Hematopoietic multipotent progenitor cell (in vitro differentiated cells): ENCODE data around the gene S100A8. TPM values are rescaled to one million over a fixed set of nuclear protein-coding genes. Genes with fewer than 3 reads are reported as not detected.
"Not testable (repeated sequence)": the region's sequence is repeated elsewhere in the genome, so short reads cannot be mapped to it uniquely, and the experiment has no call there.

Experiments used
- DNase-seq, 3 donors: peaks; one replicate each; pipeline ENCODE4 v3.0.0-alpha.2; 2011 to 2015; ENCODE audit warnings: low read depth in 2 of 3, low spot score in 2 of 3
- total RNA-seq: library from RNA; depleted of rRNA; stranded (reverse); fragments of >200 nt; gene quantifications from one replicate; pipeline ENCODE4 v1.2.3, GENCODE V29; 2012

Gene S100A8
- total RNA-seq = 12.1 TPM

DNA sequence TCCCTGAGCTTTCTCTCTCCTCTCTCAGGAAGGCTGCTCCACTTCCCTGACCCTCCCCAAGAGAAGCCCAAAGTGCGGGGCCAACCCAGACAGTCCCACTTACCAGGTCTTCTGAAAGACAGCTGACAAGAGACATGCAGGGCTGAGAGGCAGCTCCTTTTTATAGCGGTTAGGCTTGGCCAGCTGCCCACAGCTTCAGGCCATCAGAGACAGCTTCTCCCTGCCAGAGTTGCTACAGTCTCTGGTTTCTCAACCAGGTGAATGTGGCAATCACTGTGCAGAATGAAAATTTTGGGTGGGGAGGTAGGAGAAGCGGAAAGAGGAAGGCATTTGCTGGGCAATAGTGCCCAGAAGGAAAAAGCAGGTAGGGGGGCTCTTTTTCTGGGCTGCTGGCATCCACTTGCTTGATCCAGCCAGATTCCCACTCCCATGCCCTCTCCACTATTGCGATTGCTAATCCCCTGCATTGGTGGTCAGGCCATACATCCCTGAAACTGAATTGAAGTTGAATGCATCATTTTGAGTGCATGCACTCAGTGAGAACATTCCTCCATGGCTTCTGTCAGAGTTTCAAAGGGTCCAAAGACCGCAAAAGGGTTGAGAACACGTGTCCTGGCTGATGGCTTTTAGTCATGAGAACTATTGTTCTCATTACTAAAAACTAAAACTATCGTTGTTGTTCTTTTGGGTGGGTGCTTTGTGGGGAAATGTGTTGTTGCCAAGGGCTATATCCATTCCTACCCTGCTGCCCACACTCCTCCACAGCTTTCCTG, at the start of gene S100A8:
TSS of gene S100A8 (minus strand) at position 136 of the 773 bp plus-strand sequence. CDS start 538 bp downstream, outside the sequence.
- peak in 1 of 3 donors; percentile 31 for DNase-seq

GRCh38 chr1:153439273-153439672, 48.4 kb upstream of the S100A8 start:
- no peak for DNase-seq

DNA sequence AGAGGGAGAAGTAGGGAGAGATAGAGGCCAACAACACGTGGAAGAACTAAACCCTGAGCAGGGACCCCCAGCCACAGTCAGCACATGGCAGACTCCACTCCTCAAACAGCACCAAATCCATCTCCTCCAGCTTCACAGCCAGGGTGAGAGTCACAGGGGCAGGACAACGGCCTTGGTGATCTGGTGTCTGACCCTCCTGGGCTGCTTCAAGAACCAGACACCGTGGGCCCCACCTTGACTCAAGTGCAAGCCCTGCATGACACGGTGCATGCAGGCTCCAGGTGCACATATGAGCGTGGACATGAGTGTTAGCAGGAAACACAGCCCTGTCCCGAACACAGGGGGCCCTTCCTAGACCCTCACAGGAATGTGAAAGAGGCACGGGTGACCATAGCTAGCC, 47.7 kb upstream of the S100A8 start:
- no peak for DNase-seq

DNA sequence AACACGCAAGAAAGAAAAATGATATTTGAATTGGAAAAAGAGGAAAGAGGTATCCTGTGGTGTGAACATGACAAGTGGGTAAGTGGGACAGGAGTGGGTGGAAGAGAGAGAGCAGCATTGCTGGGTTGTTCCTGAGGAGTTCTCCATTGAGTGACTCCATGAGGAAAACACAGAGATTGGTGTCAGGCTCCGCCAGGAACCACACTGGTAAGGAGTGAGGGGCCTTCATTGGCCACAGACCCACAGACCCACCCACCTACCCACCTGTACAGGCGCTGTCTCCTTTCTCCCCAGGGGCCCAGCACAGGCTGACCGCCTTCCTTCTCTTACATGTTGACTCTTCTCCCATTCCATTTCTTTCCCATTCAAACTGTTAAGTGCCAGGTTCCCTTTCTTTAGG, 46.4 kb upstream of the S100A8 start:
- no peak for DNase-seq

DNA sequence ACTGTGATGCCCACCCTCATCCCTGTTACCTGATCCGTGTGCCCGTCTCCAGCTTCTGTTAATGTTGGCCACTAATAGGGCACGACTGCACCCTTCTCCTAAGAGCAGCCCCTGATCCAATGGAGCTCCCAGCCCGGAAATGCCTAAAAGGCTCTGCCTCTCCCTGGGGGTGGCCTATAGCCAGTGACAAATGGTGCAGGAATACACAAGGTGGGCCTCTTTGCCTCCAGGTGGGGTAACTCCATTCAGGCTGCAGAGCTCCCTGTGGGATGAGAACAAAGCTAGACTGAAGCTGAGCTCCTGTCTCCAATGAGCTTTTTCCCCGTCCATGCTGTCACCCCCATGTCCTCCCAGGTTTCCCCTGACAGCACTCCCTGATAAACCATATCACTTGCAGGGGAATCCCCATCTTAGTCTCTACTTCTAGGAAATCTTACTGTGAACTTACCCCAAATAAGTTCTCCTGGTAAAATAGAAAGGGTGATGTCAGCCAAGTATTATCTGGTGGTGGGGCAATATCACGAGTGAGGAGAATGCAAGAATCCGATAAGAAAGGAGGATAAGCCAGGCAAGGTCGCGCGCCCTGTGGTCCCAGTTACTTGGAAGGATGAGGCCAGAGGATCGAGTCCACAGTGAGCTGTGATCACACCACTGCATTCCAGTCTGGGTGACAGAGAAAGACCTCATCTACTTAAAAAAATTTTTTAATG, 44.0 kb upstream of the S100A8 start:
- no peak for DNase-seq

DNA sequence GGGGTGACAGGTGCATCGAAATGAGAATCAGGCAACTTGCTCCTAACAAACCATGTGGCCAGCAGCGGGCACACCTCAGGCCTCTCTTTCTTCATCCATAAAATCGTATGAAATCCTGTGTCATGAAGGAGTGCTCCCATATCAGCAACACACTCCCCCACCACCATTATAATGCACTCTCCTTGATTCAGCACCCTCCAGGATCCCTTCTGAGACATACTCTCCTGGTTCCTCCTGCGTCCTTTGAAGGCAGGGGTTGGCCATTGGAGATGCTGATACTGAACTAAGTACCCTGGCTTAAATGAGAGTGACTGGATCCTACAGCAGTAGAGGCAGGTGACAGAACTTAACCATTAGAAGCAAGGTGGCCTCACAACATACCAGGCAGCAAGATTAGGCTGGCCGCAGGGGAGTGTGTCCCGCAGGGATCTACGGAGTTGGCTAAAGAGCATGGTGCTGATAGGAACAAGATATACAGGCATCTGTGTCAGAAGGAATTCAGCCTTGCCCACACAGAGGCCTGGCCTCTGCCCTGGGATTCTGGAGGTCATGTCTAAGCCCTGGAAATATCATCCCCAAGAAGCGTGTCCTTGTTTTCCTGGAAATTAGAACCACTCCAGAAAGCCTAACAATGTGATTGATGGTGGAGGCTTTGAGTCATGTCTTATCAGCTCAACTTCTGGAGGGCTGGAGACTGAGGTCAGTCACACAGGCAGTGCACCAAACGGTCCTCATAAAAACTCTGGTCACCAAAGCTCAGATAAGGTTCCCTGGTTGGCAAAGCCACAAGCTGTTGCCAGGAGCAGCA, 42.2 kb upstream of the S100A8 start:
- DNase-seq = no peak

DNA sequence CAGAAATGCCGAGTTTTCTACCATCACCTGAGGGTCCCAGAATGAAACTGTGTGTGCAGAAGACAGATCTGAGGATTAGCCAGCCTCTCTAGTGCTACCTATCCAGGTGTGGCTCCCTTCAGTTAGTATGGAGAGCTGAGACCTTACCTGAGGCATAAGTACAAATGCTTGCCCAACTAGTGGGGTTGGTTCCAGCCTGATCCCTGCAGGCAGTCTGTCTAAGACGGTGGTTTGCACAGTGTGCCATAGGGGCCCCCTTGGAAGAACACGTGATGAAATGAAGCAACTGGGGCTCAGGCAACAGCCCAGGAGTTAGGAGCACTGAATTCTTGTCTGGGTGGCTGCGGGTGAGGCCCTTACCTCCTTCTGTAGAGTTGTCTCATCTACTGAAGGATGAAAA, 41.1 kb upstream of the S100A8 start:
- no peak for DNase-seq

- no peak for DNase-seq
These were observed 40.6 kb upstream of the S100A8 start for GRCh38 chr1:153431427-153431826.

DNA sequence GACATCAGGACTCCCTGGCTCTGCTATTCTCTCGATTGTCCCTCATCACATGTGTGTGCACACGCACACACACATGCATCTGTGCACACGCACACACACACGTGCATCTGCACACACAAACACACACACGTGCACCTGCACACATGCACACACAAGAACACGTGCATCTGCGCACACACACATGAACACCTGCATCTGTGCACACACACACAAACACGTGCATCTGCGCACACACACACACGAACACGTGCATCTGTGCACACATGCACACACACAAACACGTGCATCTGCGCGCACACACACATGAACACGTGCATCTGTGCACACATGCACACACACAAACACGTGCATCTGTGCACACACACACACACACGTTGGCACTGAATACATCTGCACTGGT, 40.1 kb upstream of the S100A8 start:
- no peak for DNase-seq

- no peak for DNase-seq
These were observed 39.7 kb upstream of the S100A8 start for GRCh38 chr1:153430561-153430960.

DNA sequence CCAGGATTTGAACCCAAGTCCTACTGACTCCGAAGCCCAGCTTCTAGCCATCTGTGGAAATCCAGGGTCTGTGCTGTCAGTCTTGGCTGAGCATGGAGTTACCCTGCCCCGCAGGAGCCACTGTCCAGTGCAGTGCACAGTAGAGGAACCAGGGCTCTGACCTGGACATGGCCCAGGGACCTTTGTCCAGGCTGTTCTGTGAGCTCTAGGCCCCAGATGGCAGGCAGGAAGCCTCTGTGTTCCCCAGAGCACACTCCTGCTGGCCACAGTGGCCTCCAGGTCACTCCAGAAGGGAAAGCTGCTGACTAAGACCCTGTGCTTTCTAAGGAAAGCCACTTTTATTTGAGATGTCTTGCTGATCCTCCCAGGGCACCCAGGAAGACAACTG, 39.3 kb upstream of the S100A8 start:
- no peak for DNase-seq

DNA sequence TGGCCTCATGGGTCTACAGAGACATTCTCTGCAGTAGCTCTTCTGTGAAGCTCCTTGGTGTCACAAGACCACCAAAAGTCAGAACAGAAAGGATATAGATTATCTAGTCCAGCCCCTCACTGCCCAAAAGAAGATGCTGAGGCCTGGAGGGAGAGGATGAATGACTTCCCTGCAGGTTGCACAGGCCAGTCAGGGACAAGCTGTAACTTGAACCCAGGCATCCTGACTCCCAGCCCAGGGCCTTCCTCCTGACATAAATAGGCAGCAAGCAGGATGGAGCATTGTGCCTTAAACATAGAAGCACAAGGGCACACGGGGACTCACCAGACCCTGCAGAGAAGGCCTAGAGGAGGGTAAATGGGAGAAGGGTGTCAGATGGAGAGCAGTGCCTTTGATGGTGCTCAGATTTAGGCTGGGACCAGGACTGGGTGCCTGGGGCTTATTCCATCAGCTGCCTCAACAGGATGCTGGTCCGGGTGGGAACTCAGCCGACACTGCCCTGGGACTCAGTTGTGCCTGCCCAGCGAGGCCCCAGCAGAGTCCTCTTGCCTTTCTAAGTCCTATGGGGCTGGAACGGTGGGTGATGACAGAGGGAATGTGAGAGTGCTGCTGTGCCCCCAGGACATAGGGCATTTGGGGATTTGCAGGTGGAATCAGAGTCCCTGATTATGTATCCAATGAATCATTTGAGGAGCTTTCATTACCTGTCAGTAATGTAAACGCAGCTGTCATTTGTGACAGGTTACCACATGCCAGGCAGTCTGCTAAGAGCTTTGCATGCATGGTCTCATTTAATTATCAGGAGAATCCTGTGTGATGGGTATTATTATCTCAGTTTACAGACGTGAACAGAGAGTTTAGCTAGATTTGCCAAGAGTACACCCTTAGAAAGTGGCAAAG, 38.6 kb upstream of the S100A8 start:
- DNase-seq = no peak

DNA sequence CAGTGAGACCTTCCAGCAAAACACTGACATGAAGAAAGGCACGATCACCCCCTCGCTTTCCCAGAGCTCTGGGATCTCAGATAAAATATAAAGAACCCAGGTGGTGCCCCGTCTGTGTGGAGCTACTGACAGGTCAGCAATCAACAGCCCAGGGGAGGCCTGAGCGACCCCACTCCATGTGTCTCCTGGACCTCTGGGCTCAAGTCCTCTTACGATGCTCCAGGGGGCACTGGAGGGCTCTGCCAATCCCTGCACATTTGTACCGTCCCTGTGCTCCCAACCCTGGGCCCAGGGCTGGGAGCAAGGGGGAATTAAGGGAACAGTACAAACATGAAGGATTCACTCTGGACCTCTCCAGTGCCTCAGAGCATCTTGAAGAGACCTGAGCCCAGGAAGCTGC, 37.9 kb upstream of the S100A8 start:
- no peak for DNase-seq

DNA sequence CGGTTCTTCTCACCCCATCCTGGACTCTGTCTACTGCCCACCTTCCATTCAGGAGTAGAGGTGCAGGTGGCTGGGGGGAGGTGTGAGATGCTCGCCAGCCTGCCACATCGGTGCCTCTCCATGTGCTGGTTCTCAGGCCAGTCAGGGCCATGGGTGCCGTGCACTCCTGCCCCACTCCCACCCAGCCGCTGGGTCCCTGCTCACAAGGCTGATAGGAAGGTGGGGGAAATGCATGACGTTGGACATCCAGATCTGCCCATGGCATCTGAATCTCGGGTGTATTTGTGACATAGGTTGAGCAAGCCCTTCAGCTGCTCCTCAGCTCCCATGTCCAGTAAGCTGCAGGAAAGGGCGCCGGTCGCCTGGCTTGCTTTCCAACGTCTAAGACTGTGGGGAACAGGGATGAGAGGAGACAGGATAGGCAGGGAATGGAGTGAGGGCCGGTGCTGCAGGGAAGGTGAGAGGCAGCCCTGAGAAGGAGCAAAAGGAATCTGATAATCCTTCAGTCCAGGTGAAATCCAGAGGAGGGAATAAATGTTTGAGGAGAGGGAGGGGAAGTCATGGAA, 37.3 kb upstream of the S100A8 start:
- DNase-seq = no peak

GRCh38 chr1:153426809-153427208, 35.9 kb upstream of the S100A8 start:
- no peak for DNase-seq

DNA sequence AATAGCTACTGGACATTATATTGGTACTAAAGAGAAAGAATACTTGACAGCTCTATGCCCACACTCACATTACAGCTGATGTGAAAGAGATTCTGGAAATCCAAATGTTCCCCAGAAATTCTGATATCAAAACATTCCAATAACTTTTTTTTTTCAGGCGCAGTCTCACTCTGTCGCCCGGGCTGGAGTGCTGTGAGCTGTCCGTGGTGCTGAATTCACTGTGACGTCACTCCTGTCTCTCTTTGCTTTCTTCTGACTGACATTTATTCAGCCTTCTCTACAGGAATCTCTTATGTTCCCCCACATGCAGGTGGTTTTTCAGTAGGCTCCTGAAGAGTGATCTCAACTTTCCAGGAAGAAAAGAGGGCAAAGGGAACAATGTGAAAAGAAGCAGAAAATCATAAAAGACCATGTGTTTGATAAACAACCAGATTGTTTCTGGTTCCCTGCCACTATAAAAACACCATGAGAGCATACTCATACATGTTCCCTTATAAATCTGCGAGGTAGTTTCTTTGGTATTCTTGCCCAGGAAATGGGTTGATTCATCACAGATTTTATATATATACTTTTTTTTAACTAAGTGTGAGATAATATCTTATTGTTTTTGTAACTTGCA, 31.7 kb upstream of the S100A8 start:
- DNase-seq = peak; percentile 36 to 76 (median 66)

- no peak for DNase-seq
These were observed 29.4 kb upstream of the S100A8 start for GRCh38 chr1:153420306-153420705.

- not testable (repeated sequence) for DNase-seq
These were observed 28.5 kb upstream of the S100A8 start for GRCh38 chr1:153419436-153419793.

DNA sequence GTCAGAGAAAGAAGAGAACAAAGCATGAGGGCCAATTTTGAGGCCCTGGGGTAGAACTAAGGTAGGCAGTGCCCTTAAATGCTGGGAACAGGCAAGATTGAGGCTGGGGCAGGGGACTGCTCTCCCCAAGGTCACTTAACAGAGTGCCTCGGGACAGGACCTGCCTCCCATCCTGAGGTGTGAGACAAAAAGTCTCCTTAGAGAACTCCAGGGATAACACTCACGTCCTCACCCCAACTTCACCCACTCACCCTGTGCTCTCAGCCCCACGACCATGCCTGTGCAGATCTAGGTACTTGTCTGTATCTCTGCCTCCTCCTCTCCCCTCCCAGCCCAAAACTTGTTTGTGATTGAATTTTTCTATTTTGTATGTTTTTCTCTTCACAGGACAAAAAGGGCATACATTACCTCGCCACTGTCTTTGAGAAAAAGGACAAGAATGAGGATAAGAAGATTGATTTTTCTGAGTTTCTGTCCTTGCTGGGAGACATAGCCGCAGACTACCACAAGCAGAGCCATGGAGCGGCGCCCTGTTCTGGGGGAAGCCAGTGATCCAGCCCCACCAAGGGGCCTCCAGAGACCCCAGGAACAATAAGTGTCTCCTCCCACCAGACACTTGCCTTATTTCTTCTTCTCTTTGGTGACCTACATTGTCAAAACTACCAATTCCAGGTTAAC, 28.0 kb upstream of the S100A8 start:
- not testable (repeated sequence) for DNase-seq
